PC-3 (cell line): ENCODE results near the gene TTC12. TPM values are rescaled to one million over a fixed set of nuclear protein-coding genes. Genes with fewer than 3 reads are reported as not detected.

Experiments
- ATAC-seq: fragments of 200-7000 bp; cut with Tn5 transposase; 2 replicates; pipeline ENCODE4 v1.9.1; 2020; ENCODE audit warnings: mild to moderate bottlenecking, moderate library complexity
- BruUV-seq: library from RNA; stranded (reverse); fragments of 400-500 nt; replicated peaks from 2 replicates; lab custom pipeline; 2021; lab: Mats Ljungman, UMichigan
- CTCF ChIA-PET: fragments of 300-600 bp; sonication (Branson Sonifier 250); formaldehyde crosslinking; loops from one replicate; lab custom pipeline; 2022; ENCODE audit warnings: antibody characterized with exemption; lab: Charles Lee
- POLR2A ChIA-PET: fragments of 300-600 bp; sonication (Branson Sonifier 250); formaldehyde crosslinking; loops from one replicate; lab custom pipeline; 2022; ENCODE audit warnings: antibody characterized with exemption; ENCODE audit not compliant: unreplicated experiment; lab: Charles Lee
- DNase-seq: peaks from one replicate; pipeline ENCODE4 v3.0.0-alpha.2; 2015
- H2AFZ ChIP-seq: fragments of 300-600 bp; sonication (generic); 2 replicates; pipeline ENCODE4 v1.6.0; 2016; ENCODE audit warnings: antibody characterized with exemption, low read length
- H3F3A ChIP-seq: fragments of 300-600 bp; sonication (generic); one replicate; pipeline ENCODE4 v1.6.0; 2017; ENCODE audit warnings: antibody characterized with exemption, low read length, control low read depth, mild to moderate bottlenecking; ENCODE audit not compliant: unreplicated experiment
- H3K27ac ChIP-seq: fragments of 300-600 bp; sonication (generic); 2 replicates; pipeline ENCODE4 v1.5.1; 2016; ENCODE audit warnings: mild to moderate bottlenecking, low read length
- H3K27me3 ChIP-seq: fragments of 300-600 bp; sonication (generic); 2 replicates; pipeline ENCODE4 v1.6.1; 2016; ENCODE audit warnings: low read length, mixed read lengths
- H3K36me3 ChIP-seq: fragments of 300-600 bp; sonication (generic); 2 replicates; pipeline ENCODE4 v1.6.1; 2016; ENCODE audit warnings: low read depth, mixed run types, low read length, mixed read lengths
- H3K4me1 ChIP-seq: fragments of 300-600 bp; sonication (generic); 2 replicates; pipeline ENCODE4 v1.5.1; 2016; ENCODE audit warnings: low read length; ENCODE audit not compliant: insufficient read depth
- H3K4me2 ChIP-seq: fragments of 300-600 bp; sonication (generic); 2 replicates; pipeline ENCODE4 v1.6.0; 2016; ENCODE audit warnings: low read length
- H3K4me3 ChIP-seq: fragments of 300-600 bp; sonication (generic); 2 replicates; pipeline ENCODE4 v1.5.1; 2016; ENCODE audit warnings: mild to moderate bottlenecking, low read length, mixed read lengths
- H3K79me2 ChIP-seq: fragments of 300-600 bp; sonication (generic); 2 replicates; pipeline ENCODE4 v1.6.1; 2017; ENCODE audit warnings: low read length, mixed read lengths
- H3K9ac ChIP-seq: fragments of 300-600 bp; sonication (generic); 2 replicates; pipeline ENCODE4 v1.6.0; 2016; ENCODE audit warnings: mild to moderate bottlenecking, low read length
- H3K9me2 ChIP-seq: fragments of 300-600 bp; sonication (generic); replicated peaks from 2 replicates; pipeline ENCODE4 v1.6.1; 2016; ENCODE audit warnings: mixed run types, low read length, mixed read lengths
- H3K9me3 ChIP-seq: fragments of 300-600 bp; sonication (generic); 2 replicates; pipeline ENCODE4 v1.6.1; 2016; ENCODE audit warnings: low read length, mixed read lengths
- H4K20me1 ChIP-seq: fragments of 300-600 bp; sonication (generic); 2 replicates; pipeline ENCODE4 v1.6.1; 2016; ENCODE audit warnings: low read length, mixed read lengths
- EZH2 ChIP-seq: fragments of 300-600 bp; sonication (generic); IDR thresholded peaks from one replicate; pipeline ENCODE4 v1.6.1; 2017; ENCODE audit warnings: antibody characterized with exemption, mild to moderate bottlenecking, low read length; ENCODE audit not compliant: unreplicated experiment
- EZH2phosphoT487 ChIP-seq: fragments of 300-600 bp; sonication (generic); IDR thresholded peaks from 2 replicates; pipeline ENCODE4 v1.6.1; 2018; ENCODE audit warnings: mild to moderate bottlenecking, antibody characterized with exemption, low read length, borderline replicate concordance
- intact Hi-C: fragments of 100-400 bp; cut with micrococcal nuclease; formaldehyde crosslinking; loops from 2 replicates; pipeline ENCODE4 v1.9.0; 2023
- total RNA-seq: library from RNA; depleted of rRNA; stranded (reverse); fragments of >200 nt; gene quantifications from 2 replicates; pipeline ENCODE4 v1.2.3, GENCODE V29; 2014
- TF ChIP-seq, protein P1 (sequence below): fragments of 300-600 bp; sonication (generic); conservative IDR thresholded peaks from 2 replicates; pipeline ENCODE4 v1.5.1; 2017; ENCODE audit warnings: antibody characterized with exemption, low read depth, mild to moderate bottlenecking, low read length

Gene TTC12
- total RNA-seq, 1 experiment from 2014 or later, result 13.1 TPM

DNA sequence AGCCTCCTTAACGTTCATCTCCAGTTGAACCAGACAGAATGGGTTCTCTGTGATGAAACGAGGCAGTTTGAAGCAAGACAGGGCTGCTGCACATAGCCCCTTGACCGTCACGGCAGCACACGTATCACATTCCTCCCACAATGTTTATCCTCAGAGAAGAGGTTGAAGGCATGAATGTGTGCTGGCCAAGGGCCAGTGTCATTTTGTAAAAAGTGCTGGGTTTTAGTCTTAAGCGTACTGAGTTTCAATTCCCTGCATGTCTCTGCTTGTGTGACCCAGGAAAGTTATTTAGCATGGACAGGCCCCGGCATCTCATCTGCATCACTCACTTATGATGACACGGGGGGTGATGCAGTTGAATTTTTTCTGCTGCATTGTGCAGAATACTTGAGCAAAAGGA lies 31.6 kb downstream of the TTC12 start:
- no peaks in the 10 kb centered on the region for H3F3A ChIP-seq
- POLR2A ChIA-PET, result no interaction called here
- H3K27ac ChIP-seq, result no peak overlapping the region
- intact Hi-C loops, result no loop called here
- H3K36me3 ChIP-seq, result no peaks in the 10 kb centered on the region
- H3K4me3 ChIP-seq, result no peak overlapping the region
- H3K4me1 ChIP-seq, result no peaks in the 10 kb centered on the region
- no peak overlapping the region for H2AFZ ChIP-seq
- no peak overlapping the region for H3K9ac ChIP-seq
- H3K9me2 ChIP-seq, result no peaks in the 10 kb centered on the region
- no peaks in the 10 kb centered on the region for H3K27me3 ChIP-seq
- H3K9me3 ChIP-seq, result no peaks in the 10 kb centered on the region
- CTCF ChIA-PET, result no interaction called here
- H3K79me2 ChIP-seq, result no peaks in the 10 kb centered on the region
- no peak for ATAC-seq
- BruUV-seq, result no TSS peak
- H3K4me2 ChIP-seq, result no peak overlapping the region
- DNase-seq, result no peak
- no peaks in the 10 kb centered on the region for H4K20me1 ChIP-seq
- TF ChIP-seq, protein P1, sequence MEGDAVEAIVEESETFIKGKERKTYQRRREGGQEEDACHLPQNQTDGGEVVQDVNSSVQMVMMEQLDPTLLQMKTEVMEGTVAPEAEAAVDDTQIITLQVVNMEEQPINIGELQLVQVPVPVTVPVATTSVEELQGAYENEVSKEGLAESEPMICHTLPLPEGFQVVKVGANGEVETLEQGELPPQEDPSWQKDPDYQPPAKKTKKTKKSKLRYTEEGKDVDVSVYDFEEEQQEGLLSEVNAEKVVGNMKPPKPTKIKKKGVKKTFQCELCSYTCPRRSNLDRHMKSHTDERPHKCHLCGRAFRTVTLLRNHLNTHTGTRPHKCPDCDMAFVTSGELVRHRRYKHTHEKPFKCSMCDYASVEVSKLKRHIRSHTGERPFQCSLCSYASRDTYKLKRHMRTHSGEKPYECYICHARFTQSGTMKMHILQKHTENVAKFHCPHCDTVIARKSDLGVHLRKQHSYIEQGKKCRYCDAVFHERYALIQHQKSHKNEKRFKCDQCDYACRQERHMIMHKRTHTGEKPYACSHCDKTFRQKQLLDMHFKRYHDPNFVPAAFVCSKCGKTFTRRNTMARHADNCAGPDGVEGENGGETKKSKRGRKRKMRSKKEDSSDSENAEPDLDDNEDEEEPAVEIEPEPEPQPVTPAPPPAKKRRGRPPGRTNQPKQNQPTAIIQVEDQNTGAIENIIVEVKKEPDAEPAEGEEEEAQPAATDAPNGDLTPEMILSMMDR, result no peak
- TF ChIP-seq EZH2phosphoT487 (no peak), EZH2 (no peak)

DNA sequence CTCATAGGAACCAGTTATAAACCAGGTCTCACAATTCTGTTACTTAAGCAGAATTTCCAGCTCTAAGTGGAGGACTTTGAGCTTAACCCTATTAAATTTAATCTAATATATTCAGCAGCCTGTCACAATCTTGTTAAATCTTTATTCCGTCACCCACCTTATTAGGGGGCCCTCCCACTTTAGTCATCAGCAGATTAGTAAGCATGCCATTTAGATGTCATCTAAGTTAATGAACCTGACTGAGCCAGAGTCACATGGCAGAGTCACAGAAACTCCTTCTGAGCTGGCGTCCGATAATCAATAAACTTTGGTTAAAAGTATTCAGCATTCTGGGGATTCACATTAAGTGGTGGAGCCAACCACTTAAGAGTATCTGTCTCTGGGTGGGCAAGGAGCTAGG lies 35.1 kb downstream of the TTC12 start:
- no peaks in the 10 kb centered on the region for H3K9me2 ChIP-seq
- ChIA-PET CTCF (interaction anchor here (0.5 kb wide), 1 partner anchor 1057 kb away, joined by 5 read pairs; no protein-coding TSS in a partner anchor), POLR2A (interaction anchor here (0.6 kb wide), 1 partner anchor 35 kb away, joined by 5 read pairs; no protein-coding TSS in a partner anchor)
- no peak overlapping the region for H3K27ac ChIP-seq
- no peak overlapping the region for H3K9ac ChIP-seq
- TF ChIP-seq EZH2 (no peak), EZH2phosphoT487 (no peak)
- TF ChIP-seq, protein P1, result no peak
- no peaks in the 10 kb centered on the region for H3K27me3 ChIP-seq
- no TSS peak for BruUV-seq
- no peaks in the 10 kb centered on the region for H3K9me3 ChIP-seq
- no peak for ATAC-seq
- no peaks in the 10 kb centered on the region for H3K79me2 ChIP-seq
- no peak overlapping the region for H3K4me2 ChIP-seq
- H4K20me1 ChIP-seq, result no peaks in the 10 kb centered on the region
- H3K4me3 ChIP-seq, result no peak overlapping the region
- peaks cover under 1% of the 10 kb centered on the region; the same call in 1 of the 2 replicates for H3K36me3 ChIP-seq
- H2AFZ ChIP-seq, result no peak overlapping the region
- no peaks in the 10 kb centered on the region for H3F3A ChIP-seq
- H3K4me1 ChIP-seq, result no peaks in the 10 kb centered on the region
- no peak for DNase-seq
- intact Hi-C loops, result no loop called here

DNA sequence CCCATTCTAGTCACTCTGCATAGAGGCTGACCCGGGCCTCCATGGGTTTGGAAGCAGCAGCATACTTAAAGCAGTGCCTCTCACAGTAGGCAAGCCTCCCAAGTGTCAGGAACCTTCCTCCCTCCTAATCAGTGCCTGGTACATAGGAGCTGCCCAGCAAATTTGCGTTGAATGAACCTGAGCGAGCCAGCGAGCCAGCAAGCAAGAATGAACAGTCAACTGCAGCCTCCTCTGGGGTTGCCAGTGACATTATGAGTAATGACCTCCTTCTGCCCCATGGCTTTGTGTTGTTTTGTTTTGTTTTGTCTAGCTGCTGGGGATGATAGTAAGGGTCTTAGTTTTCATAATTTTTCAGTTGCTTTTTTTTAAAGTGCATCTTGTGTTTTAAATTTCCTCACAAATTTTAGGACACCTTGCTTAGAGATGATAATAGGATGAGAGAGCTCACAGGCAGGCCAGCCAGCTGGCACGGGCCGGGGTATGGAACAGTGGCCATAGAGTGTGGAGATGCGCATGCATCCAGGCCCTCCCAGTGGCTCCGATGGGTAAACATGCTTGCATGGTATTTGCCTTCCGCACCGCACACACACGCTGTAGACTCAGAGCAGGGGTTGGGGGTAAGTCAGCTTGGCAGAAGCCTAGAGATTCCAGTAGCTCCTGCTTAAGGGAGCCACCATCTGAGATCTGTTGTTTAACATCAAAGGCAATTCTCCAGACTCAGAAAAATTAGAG lies 36.1 kb downstream of the TTC12 start:
- Histone ChIP-seq H3K79me2 (no peaks in the 10 kb centered on the region), H3K9ac (no peak overlapping the region), H3K4me1 (no peaks in the 10 kb centered on the region), H3F3A (no peaks in the 10 kb centered on the region), H4K20me1 (no peaks in the 10 kb centered on the region), H3K27me3 (no peaks in the 10 kb centered on the region), H3K4me3 (no peak overlapping the region), H3K27ac (no peak overlapping the region), H3K9me3 (no peaks in the 10 kb centered on the region), H3K36me3 (peaks cover 5% of the 10 kb centered on the region; the same call in 1 of the 2 replicates), H3K4me2 (no peak overlapping the region), H3K9me2 (no peaks in the 10 kb centered on the region), H2AFZ (no peak overlapping the region)
- ATAC-seq (no peak), DNase-seq (no peak)
- intact Hi-C loops, result no loop called here
- POLR2A ChIA-PET, result no interaction called here
- no peak for TF ChIP-seq EZH2phosphoT487
- TF ChIP-seq EZH2, result no peak
- TF ChIP-seq, protein P1, result no peak
- CTCF ChIA-PET, result no interaction called here
- no TSS peak for BruUV-seq
